ENCODE data around the gene RER1.
"Not testable (repeated sequence)": the region's sequence is repeated elsewhere in the genome, so short reads cannot be mapped to it uniquely, and the experiment has no call there.

RER1 gene

DNA sequence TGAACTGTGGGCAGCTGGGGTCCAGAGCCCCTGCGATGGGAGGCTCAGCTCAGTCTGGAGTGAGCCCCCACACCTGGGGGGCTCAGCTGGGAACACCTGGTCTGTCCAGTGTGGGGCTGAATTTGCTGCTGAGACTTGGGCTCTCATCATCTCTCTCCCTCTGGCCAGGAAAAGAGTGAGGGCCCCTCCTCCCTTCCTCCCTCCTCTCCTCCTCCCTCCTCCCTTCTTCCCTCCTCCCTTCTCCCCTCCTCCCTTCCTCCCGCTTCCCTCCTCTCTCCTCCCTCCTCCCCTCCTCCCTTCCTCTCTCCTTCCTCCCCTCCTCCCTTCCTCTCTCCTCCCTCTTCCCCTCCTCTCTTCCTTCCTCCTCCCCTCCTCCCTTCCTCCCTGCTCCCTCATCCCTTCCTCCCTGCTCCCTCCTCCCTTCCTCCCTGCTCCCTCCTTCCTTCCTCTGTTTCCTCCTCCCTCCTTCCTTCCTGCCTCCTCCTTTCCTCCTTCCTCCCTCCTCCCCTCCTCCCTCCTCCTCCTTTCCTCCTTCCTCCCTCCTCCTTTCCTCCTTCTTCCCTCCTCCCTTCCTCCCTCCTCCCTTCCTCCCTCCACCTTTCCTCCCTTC is 44.2 kb downstream of the RER1 start:
- H3K4me3 ChIP-seq, result no peak overlapping the region
- no peak overlapping the region for H3K27ac ChIP-seq

GRCh38 chr1:2436876-2437275 is 45.2 kb downstream of the RER1 start:
- no peak overlapping the region for H3K27ac ChIP-seq

DNA sequence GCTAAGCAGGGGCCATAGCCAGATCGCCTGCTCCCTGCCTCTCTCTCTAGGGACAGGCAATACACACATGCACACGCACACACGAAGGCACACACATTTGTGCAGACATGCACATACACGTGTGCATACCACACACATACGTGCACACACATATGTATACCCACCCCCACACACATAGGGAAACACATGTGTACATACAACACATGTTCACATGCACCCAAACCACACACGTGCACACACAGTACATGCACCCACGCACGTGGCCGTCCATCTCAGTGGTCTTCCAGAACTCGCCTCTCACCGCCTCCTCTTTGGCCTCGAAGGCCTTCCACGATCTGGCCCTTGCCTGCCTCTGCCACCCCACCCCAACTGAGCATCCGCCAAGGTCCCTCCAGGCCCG is 46.0 kb downstream of the RER1 start:
- H3K27ac ChIP-seq, result no peak overlapping the region
- H3K4me3 ChIP-seq, result no peak overlapping the region

More at GRCh38 chr1:2436876-2437275, 45.2 kb downstream of the RER1 start:
- H3K4me3 ChIP-seq, result no peak overlapping the region

DNA sequence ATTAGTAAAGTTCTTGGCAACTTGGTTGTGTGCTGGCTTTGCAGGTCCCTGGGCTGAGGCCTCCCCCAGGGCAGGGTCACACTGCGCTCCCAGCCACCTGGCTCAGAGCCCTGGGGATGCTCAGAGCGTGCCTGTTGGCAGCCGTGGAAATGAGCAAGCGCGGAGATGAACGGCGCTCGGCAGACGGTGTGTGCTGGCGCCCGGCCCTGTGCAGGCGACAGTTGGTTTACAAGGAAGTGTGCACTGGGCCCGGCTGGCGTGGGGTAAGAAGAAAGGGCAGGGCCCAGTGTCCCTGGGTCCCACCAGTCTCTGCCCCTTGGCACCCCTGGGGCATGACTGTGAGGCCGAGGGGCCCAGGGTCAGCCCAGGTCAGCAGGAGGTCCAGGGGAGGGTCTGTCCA is 46.4 kb downstream of the RER1 start:
- Histone ChIP-seq H3K27ac (no peak overlapping the region), H3K4me3 (no peak overlapping the region)

- H3K4me3 ChIP-seq, result no peak overlapping the region
Observed at GRCh38 chr1:2438641-2439040, 47.0 kb downstream of the RER1 start.

GRCh38 chr1:2439369-2439768 is 47.7 kb downstream of the RER1 start:
- Histone ChIP-seq H3K27ac (no peak overlapping the region), H3K4me3 (no peak overlapping the region)

More at GRCh38 chr1:2438641-2439040, 47.0 kb downstream of the RER1 start:
- H3K27ac ChIP-seq, result no peak overlapping the region

DNA sequence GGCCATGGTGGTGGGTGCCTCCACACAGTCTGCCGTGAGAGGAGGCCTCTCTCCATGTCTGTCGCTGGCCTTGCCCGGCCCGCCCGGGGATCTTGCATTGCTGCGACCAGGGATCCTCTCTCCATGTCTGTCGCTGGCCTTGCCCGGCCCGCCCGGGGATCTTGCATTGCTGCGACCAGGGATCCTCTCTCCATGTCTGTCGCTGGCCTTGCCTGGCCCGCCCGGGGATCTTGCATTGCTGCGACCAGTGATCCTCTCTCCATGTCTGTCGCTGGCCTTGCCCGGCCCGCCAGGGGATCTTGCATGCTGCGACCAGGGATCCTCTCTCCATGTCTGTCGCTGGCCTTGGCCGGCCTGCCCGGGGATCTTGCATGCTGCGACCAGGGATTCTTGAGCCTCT is 48.7 kb downstream of the RER1 start:
- not testable (repeated sequence) for H3K27ac ChIP-seq, H3K4me3 ChIP-seq

GRCh38 chr1:2441746-2442145 is 50.1 kb downstream of the RER1 start:
- H3K27ac ChIP-seq, result no peak overlapping the region

GRCh38 chr1:2442661-2443060 is 51.0 kb downstream of the RER1 start:
- Histone ChIP-seq H3K27ac (no peak overlapping the region), H3K4me3 (no peak overlapping the region)

More at GRCh38 chr1:2441746-2442145, 50.1 kb downstream of the RER1 start:
- H3K4me3 ChIP-seq, result no peak overlapping the region

DNA sequence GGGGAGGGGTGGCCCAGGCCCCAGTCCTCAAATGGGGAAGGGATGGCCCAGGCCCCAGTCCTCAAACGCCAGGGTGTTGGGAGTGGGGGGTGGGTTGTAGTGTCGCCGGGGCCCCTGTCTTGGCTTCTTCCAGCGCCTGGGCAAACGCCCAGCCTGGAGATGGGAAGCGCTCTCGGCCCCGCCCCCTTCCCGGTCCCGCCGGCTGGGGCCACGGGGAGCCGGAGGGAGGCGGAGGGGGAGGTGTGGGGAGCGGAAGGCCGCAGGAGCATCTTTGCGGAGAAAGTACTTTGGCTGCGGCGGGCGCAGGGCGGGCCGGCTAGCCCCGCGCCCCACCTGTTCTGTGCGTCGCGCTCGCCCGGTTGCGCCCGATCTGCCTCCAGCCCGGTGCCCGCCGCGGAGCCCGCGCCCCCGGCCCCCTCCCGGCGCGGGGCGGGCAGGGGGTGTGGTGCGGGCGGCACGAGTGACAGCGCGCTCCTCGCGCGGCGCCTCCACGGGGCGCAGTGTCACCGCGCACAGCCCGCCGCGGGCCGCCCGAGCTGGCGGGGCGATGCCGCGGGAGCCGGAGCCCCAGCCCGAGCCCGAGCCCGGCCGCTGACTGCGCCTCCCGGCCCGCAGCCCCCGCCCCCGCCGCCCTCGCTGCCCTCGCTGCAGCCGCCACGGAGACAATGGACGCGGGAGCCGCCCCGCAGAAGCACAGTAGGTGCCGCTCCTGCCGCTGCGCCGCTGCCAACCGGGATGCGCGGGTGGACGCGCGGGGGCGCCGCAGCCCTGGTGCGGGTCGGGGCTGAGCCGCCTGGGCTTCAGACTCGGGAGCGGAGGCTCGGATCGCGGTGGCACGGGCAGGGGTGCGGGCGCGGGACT is 51.9 kb downstream of the RER1 start:
- H3K27ac ChIP-seq, result no peak overlapping the region
- H3K4me3 ChIP-seq, result no peak overlapping the region

DNA sequence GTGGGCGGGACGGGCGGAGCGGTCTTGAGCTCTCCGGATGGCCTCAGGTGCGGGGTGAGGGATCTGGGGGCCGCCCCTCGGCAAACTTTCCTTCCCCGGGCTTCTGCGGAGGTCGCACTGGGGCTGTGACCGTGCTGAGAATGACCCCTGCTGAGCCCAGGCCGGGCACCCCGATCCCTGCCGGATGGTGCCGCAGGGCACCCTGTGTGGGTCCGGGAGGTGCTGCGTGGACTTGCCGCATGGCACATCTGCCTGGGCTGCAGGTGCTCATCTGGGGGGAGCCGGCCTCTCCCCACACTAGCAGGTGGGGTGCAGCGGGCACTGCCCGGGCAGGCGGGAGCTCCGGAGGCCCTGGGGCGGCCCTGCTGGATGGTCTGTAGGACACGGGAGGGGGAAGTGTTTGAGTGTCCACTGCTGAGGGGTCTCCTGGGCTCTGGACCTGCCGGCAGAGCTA is 52.5 kb downstream of the RER1 start:
- Histone ChIP-seq H3K27ac (no peak overlapping the region), H3K4me3 (no peak overlapping the region)

DNA sequence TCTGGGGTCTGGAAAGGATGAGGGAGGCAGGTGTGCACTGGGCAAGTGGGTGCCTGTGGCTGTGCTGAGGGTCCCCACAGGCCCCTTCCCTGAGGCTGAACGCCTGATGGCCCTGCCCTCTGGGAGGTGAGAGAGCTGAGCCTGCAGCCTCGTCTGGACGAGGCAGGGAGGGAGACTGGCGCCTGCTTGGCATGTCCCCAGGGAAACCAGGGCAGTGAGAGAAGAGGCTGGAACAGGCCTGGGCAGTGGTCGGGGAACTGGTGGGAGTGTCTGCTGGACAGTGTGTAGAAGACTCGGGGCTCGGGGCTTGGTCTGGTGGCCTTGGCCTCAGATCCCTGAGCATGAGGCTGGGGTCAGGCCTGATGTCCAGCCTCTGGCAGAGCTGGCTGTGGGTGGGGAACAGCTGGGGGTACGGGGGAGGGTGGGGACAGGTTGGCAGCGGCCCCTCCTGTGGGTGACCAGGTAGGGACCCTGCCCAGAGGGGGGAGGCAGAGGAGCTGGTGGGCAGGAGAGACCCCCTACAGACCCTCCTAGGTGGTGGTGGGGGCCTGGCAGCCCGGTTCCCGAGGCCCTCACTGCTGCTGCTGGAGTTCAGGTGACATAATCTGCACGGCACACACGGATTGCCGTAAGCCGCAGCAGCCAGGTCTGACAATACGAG is 53.7 kb downstream of the RER1 start:
- H3K27ac ChIP-seq, result no peak overlapping the region

GRCh38 chr1:2445823-2446215 is 54.2 kb downstream of the RER1 start:
- no peak overlapping the region for H3K4me3 ChIP-seq
- H3K27ac ChIP-seq, result no peak overlapping the region

More for the DNA sequence above, 53.7 kb downstream of the RER1 start:
- H3K4me3 ChIP-seq, result no peak overlapping the region

DNA sequence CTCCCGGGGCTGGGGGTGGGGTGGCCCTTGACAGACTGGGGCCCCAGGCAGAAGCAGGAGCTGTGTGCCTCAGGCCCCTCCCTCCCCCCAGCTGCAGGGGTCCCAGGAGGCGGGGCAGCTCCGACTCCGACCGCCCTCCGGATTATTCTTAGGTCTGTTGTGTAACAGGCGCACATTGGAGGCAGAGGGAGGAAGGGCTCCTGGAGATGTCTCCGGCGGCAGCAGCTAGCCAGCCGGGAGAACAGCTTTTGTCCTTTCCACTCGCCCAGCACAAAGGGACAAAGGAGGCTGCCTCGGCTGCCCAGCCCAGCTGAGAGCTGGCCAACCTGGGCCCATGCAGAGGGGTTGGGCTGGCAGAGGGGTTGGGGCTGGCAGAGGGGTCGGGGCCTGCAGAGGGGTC is 54.8 kb downstream of the RER1 start:
- Histone ChIP-seq H3K4me3 (no peak overlapping the region), H3K27ac (no peak overlapping the region)

GRCh38 chr1:2446861-2447260 is 55.2 kb downstream of the RER1 start:
- Histone ChIP-seq H3K4me3 (no peak overlapping the region), H3K27ac (no peak overlapping the region)

- no peak overlapping the region for H3K4me3 ChIP-seq
- H3K27ac ChIP-seq, result no peak overlapping the region
Observed at GRCh38 chr1:2447276-2448097, 55.8 kb downstream of the RER1 start.

DNA sequence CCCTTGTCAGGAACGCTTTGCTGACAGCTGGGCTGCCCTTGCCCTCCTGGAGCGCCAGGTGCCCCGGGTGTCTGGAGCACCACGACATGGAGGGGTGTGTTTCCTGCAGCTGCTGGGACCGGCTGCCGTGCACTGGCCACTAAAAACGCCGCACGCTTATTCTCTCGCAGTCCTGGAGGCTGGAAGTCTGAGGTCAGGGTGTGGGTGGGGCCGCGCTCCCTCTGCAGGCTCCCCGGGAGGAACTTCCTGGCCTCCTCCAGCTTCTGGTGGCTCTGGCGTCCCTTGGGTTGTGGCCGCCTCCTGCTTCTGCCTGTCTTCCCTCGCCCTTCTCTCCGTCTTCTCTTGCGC is 56.4 kb downstream of the RER1 start:
- H3K27ac ChIP-seq, result no peak overlapping the region
- no peak overlapping the region for H3K4me3 ChIP-seq

DNA sequence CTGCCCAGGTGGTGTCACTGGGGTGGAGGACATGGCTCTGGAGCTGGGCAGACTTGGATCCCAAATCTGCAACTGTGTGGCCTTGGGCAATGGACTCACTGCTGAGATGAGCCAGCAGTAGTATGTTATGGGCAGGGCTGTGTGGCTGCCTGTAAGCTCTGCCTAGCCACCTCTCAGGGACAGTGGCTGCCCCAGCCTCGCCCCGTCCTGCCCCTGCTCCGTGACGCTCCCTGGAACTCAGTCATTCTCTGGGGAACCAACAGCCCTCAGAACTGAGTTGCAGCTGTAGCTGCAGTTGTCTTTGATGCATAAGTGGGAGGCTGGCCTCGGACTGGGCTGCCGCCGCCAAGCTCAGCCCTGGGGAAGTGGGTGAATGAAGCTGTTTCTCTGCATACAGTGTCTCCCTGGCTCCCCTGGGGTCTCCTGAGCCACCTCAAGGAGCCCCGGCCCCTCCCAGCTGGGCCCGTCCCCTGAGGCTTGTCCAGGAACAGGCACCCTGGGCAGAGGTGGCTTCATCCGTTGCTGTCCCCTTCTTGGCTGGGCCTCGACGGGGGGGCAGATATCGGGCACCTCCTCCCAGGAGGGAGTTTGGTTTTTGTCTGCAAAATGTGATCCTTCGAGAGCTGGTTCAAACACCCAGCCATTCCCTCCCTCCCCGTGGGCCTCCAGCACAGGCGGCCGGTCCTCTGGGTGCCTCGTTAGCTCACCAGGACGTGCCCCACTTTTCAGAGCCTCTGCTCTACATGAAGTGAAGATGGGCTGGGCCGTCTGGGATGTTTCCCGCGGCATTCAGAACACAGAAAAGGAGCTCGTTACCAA is 58.2 kb downstream of the RER1 start:
- H3K27ac ChIP-seq, result no peak overlapping the region
- H3K4me3 ChIP-seq, result no peak overlapping the region

- Histone ChIP-seq H3K27ac (no peak overlapping the region), H3K4me3 (no peak overlapping the region)
Observed at GRCh38 chr1:2451741-2452140, 60.1 kb downstream of the RER1 start.

Measured in skin epidermis (tissue), 12 donors.